Left lung (tissue), 10 donors: ENCODE data around the gene ZSWIM5. TPM values are rescaled to one million over a fixed set of nuclear protein-coding genes. Genes with fewer than 3 reads are reported as not detected.
"Not testable (repeated sequence)": the region's sequence is repeated elsewhere in the genome, so short reads cannot be mapped to it uniquely, and the experiment has no call there.

Source experiments
- ATAC-seq: fragments of 200-7000 bp; cut with Tn5 transposase; one replicate; pipeline ENCODE4 v1.9.1; 2020; ENCODE audit warnings: moderate library complexity
- DNase-seq, 4 donors: peaks; one replicate each; pipeline ENCODE4 v3.0.0-alpha.2; 2013 to 2020
- H3K27ac ChIP-seq, 2 donors: fragments of 200-600 bp; sonication (generic) in 1 of 2; one replicate each; pipeline versions ENCODE4 v1.5.0 to v1.8.0; 2020 to 2021
- H3K27me3 ChIP-seq, 2 donors: fragments of 200-600 bp; sonication (generic) in 1 of 2; one replicate each; pipeline versions ENCODE4 v1.5.0 to v1.8.0; 2020 to 2021
- H3K36me3 ChIP-seq, 2 donors: fragments of 200-600 bp; sonication (generic) in 1 of 2; one replicate each; pipeline versions ENCODE4 v1.5.0 to v1.8.0; 2020 to 2021
- H3K4me1 ChIP-seq, 2 donors: fragments of 200-600 bp; one replicate each; pipeline ENCODE4 v1.8.0; 2021
- H3K4me3 ChIP-seq, 2 donors: fragments of 200-600 bp; sonication (generic) in 1 of 2; one replicate each; pipeline versions ENCODE4 v1.5.0 to v1.8.0; 2020 to 2021; ENCODE audit warnings: mild to moderate bottlenecking in 1 of 2
- H3K9me3 ChIP-seq, 2 donors: fragments of 200-600 bp; sonication (generic) in 1 of 2; one replicate each; pipeline versions ENCODE4 v1.5.0 to v1.8.0; 2020 to 2021
- intact Hi-C, 2 donors: fragments of 100-400 bp; cut with DNase I; formaldehyde crosslinking; loops; one replicate each; pipeline versions ENCODE4 v1.11.2 to v1.14.2; 2022
- polyA plus RNA-seq, 6 donors: library from polyadenylated mRNA; unstranded; fragments of 120-200 nt; gene quantifications; one replicate each; pipeline ENCODE4 v1.2.1, GENCODE V29; 2013; ENCODE audit not compliant: insufficient read length in 6 of 6
- total RNA-seq, 2 donors: library from RNA; stranded (reverse); fragmentation: NEBNext Ultra II Directional; extraction: Animal tissue kit (Norgen Biotek cat#: 25700); gene quantifications; one replicate each; pipeline ENCODE4 v1.2.1, GENCODE V29; 2021
- TF ChIP-seq, protein P1 (sequence below), 2 donors: fragments of 200-600 bp; sonication (generic) in 1 of 2; IDR thresholded peaks; one replicate each; pipeline versions ENCODE4 v1.5.0 to v1.8.0; 2021; ENCODE audit warnings: antibody characterized with exemption in 2 of 2
- donor health status: DM: no; HTN: yes; CAD: no.
- donor health status: DM: no; HTN: no; CAD: no.

Gene ZSWIM5
- total and polyA plus RNA-seq, 8 donors = 2.0 to 6.3 (median 4.7) TPM

GRCh38 chr1:45095450-45095849 is 111.0 kb downstream of the ZSWIM5 start:
- TF ChIP-seq, protein P1, sequence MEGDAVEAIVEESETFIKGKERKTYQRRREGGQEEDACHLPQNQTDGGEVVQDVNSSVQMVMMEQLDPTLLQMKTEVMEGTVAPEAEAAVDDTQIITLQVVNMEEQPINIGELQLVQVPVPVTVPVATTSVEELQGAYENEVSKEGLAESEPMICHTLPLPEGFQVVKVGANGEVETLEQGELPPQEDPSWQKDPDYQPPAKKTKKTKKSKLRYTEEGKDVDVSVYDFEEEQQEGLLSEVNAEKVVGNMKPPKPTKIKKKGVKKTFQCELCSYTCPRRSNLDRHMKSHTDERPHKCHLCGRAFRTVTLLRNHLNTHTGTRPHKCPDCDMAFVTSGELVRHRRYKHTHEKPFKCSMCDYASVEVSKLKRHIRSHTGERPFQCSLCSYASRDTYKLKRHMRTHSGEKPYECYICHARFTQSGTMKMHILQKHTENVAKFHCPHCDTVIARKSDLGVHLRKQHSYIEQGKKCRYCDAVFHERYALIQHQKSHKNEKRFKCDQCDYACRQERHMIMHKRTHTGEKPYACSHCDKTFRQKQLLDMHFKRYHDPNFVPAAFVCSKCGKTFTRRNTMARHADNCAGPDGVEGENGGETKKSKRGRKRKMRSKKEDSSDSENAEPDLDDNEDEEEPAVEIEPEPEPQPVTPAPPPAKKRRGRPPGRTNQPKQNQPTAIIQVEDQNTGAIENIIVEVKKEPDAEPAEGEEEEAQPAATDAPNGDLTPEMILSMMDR (IDR thresholded peaks at IDR 0.05) = no peak
- Histone ChIP-seq H3K27ac (no peak overlapping the region), H3K9me3 (no peaks in the 10 kb centered on the region), H3K36me3 (no peaks in the 10 kb centered on the region), H3K4me1 (no peaks in the 10 kb centered on the region), H3K4me3 (no peak overlapping the region), H3K27me3 (no peaks in the 10 kb centered on the region)
- no peak for ATAC-seq
- intact Hi-C loops = no loop called here
- no peak for DNase-seq

GRCh38 chr1:45094371-45094770 is 112.0 kb downstream of the ZSWIM5 start:
- DNase-seq = not testable (repeated sequence)

GRCh38 chr1:45093334-45093733 is 113.1 kb downstream of the ZSWIM5 start:
- Histone ChIP-seq H3K36me3 (no peaks in the 10 kb centered on the region), H3K4me3 (no peak overlapping the region), H3K4me1 (no peaks in the 10 kb centered on the region), H3K27ac (no peak overlapping the region), H3K27me3 (no peaks in the 10 kb centered on the region), H3K9me3 (no peaks in the 10 kb centered on the region)
- ATAC-seq (no peak), DNase-seq (no peak)
- intact Hi-C loops = no loop called here
- TF ChIP-seq, protein P1 (IDR thresholded peaks at IDR 0.05) = no peak

More at GRCh38 chr1:45094371-45094770, 112.0 kb downstream of the ZSWIM5 start:
- ATAC-seq, H3K9me3 ChIP-seq, H3K27me3 ChIP-seq, H3K4me3 ChIP-seq, H3K27ac ChIP-seq, intact Hi-C loops, H3K36me3 ChIP-seq, H3K4me1 ChIP-seq: not testable (repeated sequence)

GRCh38 chr1:45089711-45090110 is 116.7 kb downstream of the ZSWIM5 start:
- ATAC-seq (no peak), DNase-seq (no peak)
- Histone ChIP-seq H3K27me3 (no peaks in the 10 kb centered on the region), H3K4me1 (no peaks in the 10 kb centered on the region), H3K27ac (no peak overlapping the region), H3K36me3 (no peaks in the 10 kb centered on the region), H3K9me3 (no peaks in the 10 kb centered on the region), H3K4me3 (no peak overlapping the region)
- TF ChIP-seq, protein P1 (IDR thresholded peaks at IDR 0.05) = no peak
- intact Hi-C loops = no loop called here

DNA sequence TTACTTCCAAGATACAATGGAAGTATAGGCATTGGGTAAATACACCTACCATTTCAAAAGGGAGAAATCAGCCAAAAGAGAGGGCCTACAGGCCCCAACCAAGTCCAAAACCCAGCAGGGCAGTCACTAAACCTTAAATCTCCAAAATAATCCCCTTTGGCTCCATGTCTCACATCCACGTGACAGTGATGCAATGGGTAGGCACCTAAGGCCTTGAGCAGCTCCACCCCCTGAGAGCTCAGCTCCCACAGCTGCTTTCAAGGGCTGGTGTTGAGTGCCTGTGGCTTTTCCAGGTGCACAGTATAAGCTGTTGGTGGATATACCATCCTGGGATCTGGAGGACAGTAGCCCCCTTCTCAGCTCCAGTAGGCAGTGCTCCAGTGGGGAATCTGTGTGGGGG is 121.8 kb downstream of the ZSWIM5 start:
- H3K4me3 ChIP-seq = no peak overlapping the region
- intact Hi-C loops = no loop called here
- H3K27me3 ChIP-seq = no peaks in the 10 kb centered on the region
- no peak overlapping the region for H3K27ac ChIP-seq
- DNase-seq = no peak
- TF ChIP-seq, protein P1 (IDR thresholded peaks at IDR 0.05) = no peak
- no peak for ATAC-seq
- H3K36me3 ChIP-seq = no peaks in the 10 kb centered on the region
- no peaks in the 10 kb centered on the region for H3K9me3 ChIP-seq
- no peaks in the 10 kb centered on the region for H3K4me1 ChIP-seq

- ATAC-seq = no peak
- TF ChIP-seq, protein P1 (IDR thresholded peaks at IDR 0.05) = no peak
- intact Hi-C loops = no loop called here
These were observed 126.9 kb downstream of the ZSWIM5 start for GRCh38 chr1:45079533-45079932.

GRCh38 chr1:45076959-45077358 is 129.4 kb downstream of the ZSWIM5 start:
- H3K36me3 ChIP-seq, intact Hi-C loops: not testable (repeated sequence)

More at GRCh38 chr1:45079533-45079932, 126.9 kb downstream of the ZSWIM5 start:
- Histone ChIP-seq H3K9me3 (peaks cover 0 to 2% of the 10 kb centered on the region in 2 donors), H3K36me3 (no peaks in the 10 kb centered on the region), H3K27me3 (no peaks in the 10 kb centered on the region), H3K27ac (no peak overlapping the region), H3K4me1 (no peaks in the 10 kb centered on the region), H3K4me3 (no peak overlapping the region)
- DNase-seq = no peak

More at GRCh38 chr1:45076959-45077358, 129.4 kb downstream of the ZSWIM5 start:
- not testable (repeated sequence) for H3K4me1 ChIP-seq, DNase-seq, H3K4me3 ChIP-seq, H3K9me3 ChIP-seq, ATAC-seq, H3K27ac ChIP-seq, H3K27me3 ChIP-seq
